Measurements from ENCODE around the gene ARID1B.

The ARID1B gene

DNA sequence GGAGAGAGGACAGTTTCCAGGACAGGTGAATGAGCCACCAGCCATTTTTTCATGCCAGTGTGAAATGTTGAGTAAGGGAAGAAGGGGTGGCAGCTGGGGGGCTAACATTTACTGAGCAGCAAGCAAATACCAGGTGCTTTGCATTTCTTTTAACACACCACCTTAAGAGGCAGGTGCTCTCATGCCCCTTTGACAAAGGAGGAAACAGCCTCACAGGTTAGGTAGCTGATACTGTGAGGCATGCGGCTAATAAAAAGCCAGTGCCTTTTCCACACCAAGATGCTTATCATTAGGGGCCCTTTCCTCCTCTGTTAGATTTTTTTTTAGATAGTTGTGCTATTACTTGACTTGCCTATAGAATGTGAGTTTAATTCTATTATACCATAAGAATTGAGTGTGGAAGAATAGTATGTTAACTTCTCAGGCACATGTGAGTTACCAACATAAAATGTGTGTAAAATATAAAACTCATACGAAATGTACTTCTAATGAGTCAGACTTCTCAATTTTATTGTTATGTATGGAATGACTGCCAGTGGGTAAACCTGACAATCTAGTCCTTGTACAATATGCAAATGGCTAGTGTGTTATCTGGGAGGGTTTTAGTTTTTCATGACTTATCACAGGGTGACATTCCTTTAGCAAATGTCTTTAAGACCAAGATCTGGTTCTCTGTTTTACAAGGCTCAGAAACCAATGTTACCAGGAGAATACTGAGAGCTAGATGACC, 286.2 kb downstream of the ARID1B start:
- DNase-seq: no peak

DNA sequence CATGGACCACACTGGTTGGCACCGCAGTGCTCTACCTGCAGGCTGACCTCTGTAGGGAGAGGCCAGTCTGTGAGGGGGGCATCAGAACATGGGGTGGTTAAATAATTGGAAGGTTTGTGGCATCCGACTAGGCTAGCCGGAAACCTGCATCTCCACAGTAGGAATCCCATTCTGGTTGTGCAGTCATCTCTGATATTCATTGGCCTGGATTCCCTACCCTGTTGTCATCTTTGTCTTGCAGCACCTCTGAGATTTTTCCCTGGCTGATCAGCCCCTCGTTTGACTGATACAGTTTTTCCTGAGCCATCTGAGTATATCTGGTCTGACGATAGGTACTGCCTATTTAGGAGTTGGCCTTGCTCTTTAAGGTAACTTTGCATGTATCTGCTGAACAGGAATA, 286.7 kb downstream of the ARID1B start:
- DNase-seq: no peak

DNA sequence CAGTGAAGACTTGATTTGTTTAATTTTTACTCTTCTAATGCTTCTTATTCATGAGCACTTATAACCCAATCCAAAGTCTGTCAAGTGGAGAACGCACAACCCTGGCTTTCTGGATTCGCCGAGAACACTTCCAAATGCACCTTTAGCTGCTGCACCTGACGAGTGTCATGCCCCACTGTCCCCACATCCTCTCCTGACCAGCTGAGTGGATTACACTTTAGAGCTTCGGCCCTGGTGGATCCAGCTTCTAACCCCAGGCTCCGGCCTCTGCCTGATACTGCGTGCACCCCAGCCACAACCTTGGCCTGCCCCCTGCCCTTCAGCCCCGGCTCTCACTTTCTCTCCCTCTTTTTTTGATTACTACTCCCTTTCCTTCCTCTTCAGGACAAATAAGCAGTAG, 287.3 kb downstream of the ARID1B start:
- DNase-seq: no peak

DNA sequence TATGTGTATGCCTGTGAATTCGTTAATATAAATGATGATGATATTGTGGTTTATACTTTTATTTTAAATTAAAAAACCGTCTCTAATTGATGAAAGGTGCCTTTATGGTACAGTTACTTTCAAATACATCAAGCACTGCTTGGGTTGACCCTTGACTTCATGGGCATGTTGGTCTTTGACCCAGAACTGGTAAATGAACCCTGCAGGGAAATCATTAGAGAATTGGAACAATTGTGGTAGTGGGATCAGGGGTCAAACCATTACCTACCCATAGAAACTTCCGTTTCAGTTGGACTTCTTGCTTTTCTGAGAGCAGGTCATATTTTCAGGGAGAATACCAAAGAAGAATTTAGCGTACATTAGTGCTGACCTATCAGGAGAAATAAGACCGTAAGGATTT, 288.2 kb downstream of the ARID1B start:
- no peak for DNase-seq

DNA sequence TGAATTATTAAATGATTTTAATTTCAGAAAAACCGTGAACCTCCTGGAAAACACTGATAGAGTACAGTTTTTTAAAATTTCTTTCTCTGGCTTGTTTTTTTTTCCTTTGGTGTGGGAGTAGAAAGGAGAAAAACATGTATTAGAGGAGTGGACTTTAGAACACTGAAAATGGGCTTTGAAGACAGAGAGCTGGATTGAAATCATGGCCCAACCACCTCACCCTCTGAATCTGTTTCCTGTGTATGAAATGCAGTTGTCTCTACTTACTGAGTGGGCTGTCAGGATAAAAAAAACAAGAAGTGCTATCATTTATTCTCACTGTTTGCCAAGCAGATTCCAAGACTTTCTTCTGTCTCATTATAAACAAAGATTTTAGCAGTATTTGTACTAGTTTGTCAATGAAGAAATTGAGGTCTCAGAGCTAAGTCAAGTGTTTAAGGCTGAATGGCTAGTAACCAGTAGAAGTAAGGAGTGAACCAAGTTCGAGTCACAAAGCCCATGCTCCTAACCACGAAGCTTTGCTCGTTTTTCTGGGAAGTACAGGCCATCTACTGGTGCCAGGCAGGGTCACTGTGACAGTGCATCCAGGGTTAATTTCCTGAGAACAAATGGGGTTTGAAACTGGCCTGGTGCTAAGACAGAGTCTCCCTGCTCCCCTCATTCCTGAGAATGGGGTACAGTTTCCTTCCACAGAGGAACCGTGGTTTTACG, 289.8 kb downstream of the ARID1B start:
- DNase-seq: no peak

DNA sequence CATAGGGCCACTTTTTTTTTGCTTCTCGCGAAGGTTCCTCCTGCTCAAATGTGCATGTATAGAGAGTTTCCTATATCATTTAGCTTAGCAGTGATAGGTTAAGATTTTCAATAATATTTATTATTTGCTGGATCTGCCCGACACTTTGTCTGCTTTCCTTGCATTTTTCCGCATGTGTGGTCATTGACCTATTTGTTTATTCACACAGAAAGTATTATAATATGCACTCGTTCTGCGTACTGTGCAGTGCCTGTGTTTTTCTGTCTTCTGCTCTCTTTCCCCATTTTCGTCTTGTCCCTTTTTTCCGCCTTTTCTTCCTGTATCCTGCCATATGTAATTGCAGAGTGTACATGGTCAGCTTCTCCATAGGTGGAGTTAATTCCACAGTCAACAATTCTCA, 290.3 kb downstream of the ARID1B start:
- no peak for DNase-seq

DNA sequence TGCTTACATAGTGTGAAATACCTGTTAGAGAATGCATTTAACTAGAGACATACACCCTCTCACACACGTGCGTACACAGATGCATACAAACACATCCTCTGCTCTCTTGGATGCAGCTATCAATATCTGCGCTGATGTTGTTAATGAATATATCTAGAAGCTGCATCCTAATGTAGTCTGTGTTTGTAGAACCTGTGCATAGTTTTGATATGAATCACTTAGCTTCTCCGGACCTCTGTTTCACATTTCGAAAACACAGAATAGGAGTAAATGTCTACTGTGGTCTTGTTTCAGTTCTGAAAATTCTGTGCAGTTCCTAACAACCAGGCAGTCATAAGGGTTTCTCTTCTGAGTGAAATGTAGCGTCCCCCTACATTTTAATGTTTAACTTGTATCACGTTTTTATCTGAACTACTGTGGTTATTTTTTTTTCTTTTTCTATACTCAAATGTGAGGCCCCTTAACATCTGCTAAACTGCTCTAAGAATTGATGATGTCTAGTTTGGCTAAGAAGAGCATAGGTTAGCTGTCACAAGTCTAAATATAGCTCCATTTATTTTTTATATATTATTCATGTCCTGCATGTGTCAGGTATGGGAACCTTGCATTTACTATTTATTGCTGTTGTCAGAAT, 291.6 kb downstream of the ARID1B start:
- no peak for DNase-seq

DNA sequence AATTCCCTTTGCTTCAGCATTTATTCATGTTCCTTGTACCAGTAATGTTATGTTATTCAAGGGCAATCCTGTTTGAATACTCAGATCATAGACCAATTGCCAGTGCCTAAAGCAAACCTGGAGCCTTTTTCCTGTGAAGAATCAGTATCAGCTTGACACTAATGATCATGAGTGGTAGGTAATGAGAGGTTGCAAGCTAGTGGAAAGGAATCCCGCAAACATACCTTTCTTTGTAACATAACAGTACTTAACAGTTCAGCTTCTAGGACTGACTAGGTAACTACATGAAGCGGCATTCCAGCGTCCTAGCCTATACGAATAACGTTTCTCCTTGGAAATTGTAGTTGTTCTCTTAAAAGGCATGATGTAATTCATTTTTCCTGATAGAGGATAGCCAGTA, 292.4 kb downstream of the ARID1B start:
- DNase-seq: no peak

DNA sequence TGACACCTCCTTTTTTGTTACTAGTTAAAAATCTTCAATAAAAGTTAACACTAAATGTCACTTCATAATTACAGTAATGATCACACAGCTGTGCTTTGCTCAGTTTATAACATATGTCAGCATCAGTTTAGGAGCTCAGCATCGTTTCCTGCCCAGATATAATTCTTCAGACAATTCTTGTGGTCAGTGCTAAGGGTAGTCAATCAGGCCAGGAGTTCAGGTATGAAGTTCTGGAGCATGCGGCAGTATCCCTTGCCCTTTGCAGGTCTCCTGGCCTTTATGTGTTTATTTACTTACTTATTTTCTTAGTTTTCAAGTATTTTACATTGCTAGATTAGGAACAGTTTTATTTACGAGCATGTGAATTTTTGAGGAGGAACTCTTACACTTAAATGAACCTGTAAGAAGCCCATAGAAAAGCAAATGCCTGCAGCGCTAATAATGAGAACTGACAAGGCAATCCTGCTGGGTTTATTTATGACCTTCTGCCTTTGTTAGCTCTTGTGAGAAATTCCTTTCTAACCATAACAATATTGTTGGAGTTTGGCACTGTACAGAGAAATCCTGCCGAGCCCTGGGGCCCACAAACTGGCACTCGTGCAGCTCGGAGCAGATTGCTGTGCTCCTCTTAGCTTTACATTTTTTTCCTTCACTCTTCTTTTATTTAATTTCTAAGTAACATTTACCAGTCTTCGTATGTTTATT, 293.4 kb downstream of the ARID1B start:
- no peak for DNase-seq

DNA sequence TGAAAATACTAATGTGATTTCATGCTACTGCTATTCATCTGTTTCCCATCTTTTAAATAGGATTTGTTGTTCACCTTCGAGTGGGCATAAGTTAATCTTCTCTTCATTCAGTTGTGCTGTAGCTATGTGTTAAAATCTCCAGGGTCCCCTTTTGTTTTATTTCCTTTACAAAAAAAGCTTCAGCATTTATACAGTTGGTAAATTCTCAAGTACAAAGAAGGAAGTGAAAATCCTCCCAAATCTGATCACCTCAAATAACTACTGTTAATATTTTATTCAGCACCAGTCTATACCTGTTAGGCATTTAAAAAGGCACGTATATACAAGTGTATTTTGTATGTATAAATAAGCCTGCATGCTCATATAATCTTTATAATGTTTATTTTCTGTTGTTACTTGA, 294.9 kb downstream of the ARID1B start:
- no peak for DNase-seq

DNA sequence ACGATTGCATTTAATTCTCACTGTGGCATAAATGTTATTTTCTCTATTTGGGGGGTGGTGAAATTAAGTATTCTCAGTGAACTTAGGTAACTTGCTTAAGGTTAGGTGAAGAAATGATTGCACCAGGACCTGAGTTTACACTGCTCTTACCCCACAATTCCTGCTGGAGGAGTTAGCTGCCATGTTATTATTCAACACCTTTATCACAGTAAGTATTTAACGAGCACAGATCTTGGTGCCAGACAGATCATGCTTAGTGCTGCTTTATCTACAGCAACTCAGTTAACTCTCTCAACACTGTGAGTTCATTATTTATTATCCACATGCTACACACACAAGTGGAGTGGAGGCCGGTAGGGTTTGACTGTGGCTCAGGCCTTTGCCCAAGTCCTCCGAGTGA, 296.4 kb downstream of the ARID1B start:
- DNase-seq: no peak

DNA sequence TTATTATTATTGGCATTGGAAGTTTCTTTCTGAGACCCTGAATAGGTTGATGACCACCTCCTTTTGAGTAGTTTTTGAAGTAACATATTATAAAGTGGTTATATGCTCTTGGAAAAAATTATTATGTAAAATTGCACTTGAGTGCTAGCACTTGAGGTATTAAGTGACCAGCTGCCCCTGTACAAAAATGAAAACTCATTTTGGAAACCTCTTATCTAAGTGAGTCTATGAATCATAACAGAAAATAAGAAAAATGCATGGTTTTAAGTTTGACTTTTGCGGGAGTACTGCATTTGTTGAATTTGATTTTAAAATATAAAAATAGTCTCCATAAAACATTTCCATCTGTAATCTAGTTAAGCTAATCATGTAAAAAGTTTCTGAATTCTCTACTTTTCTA, 297.8 kb downstream of the ARID1B start:
- DNase-seq: no peak

DNA sequence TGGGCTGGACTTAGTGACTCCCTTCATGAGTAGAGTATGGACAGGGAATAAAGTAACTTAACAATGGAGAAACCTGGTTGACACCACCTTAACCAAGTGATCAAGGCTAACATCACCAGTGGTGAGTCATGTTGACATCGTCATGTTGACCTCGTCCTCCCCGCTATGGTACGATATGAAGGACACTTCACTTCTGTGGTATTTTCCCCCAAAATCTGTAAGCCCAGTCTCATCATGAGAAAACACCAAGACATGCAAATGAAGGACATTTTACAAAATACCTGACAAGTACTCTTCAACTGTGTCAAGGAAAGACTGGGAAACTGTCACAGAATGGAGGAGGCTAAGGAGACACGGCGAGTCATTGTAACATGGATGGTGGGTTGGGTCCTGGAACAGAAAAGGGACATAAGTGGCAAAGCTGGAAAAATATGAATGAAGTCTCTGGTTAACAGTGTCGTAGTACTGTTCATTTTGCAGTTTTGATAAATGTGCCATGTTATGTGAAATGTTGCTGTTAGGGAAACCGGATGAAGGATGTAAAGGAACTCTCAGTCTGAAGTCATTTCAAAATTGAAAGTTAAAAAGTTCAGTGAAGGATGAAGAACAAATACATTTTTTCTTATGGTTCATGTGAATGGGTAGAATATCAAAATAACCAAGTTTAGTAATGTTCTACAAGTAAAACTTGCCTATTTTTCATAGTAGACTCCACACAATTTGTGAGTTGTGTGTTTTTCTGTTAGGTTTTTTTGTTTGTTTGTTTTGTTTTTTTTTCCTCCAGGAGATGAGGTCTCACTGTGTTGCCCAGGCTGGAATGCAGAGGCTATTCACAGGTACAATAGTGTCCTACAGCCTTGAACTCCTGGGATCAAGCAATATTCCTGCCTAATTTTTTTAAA, 298.6 kb downstream of the ARID1B start:
- no peak for DNase-seq

DNA sequence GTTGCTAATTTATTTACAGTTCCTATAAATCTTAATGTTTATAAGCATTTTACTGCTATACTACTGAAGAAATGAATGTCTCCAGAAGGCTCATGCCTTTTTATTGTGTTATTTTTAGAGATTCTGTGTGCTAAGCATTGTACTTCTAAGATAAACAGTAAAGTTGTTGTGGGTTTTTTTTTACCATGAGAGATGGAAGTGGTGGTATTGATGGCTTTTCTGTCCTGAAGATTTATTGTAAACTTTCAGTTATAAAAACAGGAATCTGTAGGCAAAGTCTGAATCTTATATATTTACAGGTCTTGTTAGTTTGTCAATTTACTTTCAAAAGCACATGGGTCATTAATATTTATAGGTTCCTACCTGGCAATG, 299.3 kb downstream of the ARID1B start:
- DNase-seq: no peak

DNA sequence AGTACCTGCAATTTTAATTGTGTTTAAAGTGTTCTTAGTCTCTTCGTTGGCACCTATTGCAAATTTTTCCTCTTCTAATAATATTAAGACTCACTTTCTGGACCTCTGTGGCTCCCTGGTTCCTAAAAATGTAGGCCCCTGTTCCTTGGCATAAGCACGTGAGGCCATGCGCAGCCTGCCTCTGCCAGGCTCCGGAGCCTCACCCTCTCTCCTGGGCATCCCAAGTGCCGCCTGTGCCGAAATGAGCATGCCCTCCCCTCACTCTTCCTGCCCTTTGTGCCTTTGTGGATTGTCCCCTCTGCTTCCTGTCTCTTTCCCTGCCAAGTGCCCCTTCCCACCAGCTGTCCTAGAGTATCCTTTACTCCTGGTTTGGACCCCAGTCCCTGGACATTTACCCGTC, 300.1 kb downstream of the ARID1B start:
- DNase-seq: no peak

DNA sequence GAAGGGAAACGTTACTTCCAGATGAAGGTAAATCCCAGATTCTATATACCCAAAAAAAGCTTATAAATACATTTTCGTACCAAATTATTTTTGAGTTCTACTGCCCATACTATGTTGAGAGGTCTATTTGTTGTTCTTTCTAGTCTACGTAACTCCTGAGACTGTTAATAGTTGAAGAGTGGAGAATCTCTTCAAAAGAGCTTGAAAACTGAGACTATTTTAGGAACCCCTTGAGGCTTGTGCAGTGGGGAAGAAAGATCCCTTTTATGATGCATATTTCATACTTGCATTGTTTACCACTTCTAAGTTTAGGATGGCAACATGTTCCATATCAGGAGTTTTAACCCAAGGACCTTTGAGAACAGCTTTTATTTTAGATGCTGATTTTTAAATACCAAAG, 301.1 kb downstream of the ARID1B start:
- DNase-seq: no peak

DNA sequence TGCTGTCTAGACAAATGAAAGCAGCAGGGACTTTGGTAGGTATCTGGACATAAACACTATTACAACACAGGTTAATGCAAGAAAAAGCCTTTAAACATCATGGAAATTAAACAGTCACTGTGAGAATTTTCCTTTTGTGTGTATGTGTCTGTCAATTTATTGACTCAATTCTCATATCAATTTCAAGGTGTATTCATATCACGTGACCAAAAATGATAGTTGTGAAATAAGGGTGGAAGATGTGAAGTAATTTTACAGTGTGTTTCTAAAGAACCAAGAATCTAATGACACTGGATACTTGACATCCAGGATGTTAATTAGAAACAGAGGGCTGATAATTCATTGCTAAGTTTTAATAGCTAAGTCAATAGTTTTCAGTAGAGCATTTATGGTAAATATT, 302.1 kb downstream of the ARID1B start:
- DNase-seq: no peak

DNA sequence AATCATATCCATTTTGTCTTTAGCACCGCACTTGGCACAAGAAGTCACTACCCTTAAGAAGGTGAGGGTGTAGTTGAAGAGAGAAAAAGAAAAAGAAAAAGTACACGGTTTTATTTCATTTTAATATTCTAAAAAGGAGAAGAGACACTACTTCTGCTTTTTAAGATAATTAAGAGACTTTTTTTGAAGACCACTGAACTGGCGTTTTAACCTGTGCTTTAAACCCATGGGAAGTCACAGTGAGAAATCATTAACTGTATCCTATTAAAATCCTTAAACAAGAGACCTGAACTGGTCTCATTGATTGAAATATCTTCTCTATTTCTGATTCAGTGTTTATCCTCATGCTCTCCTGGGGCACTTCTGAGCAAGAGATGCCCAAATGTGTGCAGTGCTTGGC, 302.6 kb downstream of the ARID1B start:
- DNase-seq: no peak

DNA sequence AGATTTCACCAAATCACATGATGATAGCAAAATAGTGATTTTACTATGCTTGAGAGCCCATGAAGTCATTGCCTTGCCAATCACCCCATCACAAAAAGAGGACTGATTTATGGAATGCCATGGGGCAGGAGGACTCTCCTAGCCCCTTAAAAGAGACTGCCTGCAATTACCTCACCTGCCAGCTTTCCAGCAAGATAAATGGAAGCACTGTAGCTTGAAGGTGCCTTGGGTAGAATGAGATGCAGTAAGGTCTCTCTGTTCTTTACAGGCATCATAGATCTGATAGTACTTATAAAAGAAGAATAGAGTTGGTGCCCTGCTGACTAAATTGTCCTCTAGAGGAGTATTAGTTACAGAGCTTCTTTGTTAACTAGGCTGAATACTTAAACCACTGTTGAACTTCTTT, 303.8 kb downstream of the ARID1B start:
- DNase-seq: no peak

DNA sequence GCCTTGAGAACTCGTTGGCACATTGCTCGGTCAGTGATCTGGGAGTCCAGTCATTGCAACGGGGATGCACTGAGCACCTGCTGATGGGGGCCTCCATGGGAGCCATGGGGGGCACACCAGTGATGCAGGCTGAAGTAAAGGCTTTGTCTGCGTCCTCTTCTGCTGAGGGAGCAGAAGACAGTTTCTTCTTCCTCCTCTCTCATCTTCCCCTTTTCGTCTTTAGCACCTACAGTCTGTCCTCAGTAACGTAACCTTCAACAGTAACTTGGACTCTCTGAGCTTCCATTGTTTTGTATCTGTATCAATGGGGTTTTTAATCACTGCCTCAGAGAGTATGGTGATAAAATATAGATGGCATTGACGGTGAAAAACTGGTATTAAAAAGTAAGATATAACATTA, 306.2 kb downstream of the ARID1B start:
- DNase-seq: no peak

DNA sequence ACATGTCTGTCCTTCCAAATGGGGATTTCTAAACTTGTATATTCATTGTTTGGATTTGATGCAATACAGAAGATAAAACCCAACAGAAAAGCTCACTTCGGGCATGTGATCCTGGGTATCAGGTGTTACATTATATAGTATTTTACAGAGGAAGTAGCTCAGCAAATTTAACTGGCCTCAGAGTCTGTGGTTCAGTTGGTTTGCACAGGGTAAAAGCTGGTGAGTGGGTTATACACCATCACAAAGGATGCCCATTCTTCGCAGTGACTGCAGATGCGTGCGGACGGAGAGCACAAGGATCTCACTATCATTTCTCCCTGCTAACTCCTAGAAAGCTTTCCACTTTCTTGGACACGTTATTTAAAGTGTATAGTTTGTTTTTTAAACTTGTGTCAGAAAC, 309.5 kb downstream of the ARID1B start:
- DNase-seq: no peak

DNA sequence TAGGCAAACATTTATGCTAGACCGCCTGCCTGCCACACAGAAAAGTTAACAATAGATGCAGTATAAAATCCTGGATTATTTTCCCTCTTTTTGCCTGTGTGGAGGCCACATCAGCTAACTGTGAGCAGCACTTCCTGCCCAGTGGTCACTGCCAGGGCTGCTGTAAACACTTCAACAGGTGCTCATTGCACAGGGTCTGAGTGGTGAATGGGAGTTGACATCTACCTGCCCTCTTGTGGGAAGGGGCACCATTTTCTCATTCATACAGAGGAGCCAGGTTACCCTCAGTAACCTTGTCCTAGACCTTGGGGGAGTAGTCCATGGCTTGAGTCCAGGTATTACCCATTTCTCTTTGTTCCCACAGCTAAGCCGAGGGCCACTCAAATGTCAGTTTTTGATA, 310.8 kb downstream of the ARID1B start:
- DNase-seq: no peak

DNA sequence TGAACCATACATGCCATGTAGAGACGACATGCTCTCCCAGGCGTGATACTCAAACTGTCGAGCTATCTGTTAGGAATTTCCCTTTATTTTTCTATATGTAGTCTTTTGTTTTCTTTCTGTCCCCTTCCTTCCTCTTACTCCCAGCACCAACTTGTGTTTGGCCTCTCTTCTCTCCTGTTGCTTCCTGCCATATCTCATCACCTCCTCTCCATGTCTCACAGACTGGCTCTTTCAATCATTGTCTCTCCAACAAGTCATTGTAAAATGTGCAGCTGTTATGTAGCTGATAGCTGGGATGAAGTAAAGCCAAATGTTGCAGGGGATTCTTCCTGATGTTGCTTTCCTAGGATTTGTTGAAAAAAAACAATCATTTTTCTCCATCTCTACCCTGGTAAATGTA, 311.7 kb downstream of the ARID1B start:
- no peak for DNase-seq
